NCI-H345 treated with DMSO at 0.1 percent for 48 hours (cell line): ENCODE data around the gene TOR4A.

Experiments
- DNase-seq: peaks from one replicate; lab custom pipeline; 2025; ENCODE audit not compliant: unreplicated experiment; lab: John Stamatoyannopoulos, UW

TOR4A gene

GRCh38 chr9:137304383-137305059 lies 27.0 kb downstream of the TOR4A start:
- no peak for DNase-seq

- peak; percentile 27 for DNase-seq
Measured at GRCh38 chr9:137305060-137305797, 27.7 kb downstream of the TOR4A start.

- DNase-seq, result no peak
Measured at GRCh38 chr9:137305798-137306065, 28.2 kb downstream of the TOR4A start.

- no peak for DNase-seq
Measured at GRCh38 chr9:137306066-137306849, 28.7 kb downstream of the TOR4A start.

GRCh38 chr9:137306850-137307254 lies 29.3 kb downstream of the TOR4A start:
- DNase-seq, result no peak

GRCh38 chr9:137307255-137308056 lies 29.9 kb downstream of the TOR4A start:
- DNase-seq, result no peak

- DNase-seq, result no peak
Measured at GRCh38 chr9:137308057-137308619, 30.6 kb downstream of the TOR4A start.

GRCh38 chr9:137309368-137310188 lies 32.1 kb downstream of the TOR4A start:
- no peak for DNase-seq

- no peak for DNase-seq
Measured at GRCh38 chr9:137310189-137311052, 32.9 kb downstream of the TOR4A start.

- no peak for DNase-seq
Measured at GRCh38 chr9:137311171-137311985, 33.9 kb downstream of the TOR4A start.

- no peak for DNase-seq
Measured at GRCh38 chr9:137311986-137312851, 34.7 kb downstream of the TOR4A start.

GRCh38 chr9:137312852-137313325 lies 35.4 kb downstream of the TOR4A start:
- DNase-seq, result no peak

GRCh38 chr9:137313326-137313936 lies 35.9 kb downstream of the TOR4A start:
- DNase-seq, result no peak

GRCh38 chr9:137313956-137314560 lies 36.5 kb downstream of the TOR4A start:
- no peak for DNase-seq

GRCh38 chr9:137314561-137315560 lies 37.3 kb downstream of the TOR4A start:
- DNase-seq, result no peak
